NCI-H1092 treated with DMSO at 0.1 percent for 48 hours (cell line): Measurements from ENCODE around the gene CD99.
"Not testable (repeated sequence)": the region's sequence is repeated elsewhere in the genome, so short reads cannot be mapped to it uniquely, and the experiment has no call there.

Experiments used
- DNase-seq: peaks from one replicate; lab custom pipeline; 2025; lab: John Stamatoyannopoulos, UW

Gene CD99

GRCh38 chrX:2773166-2774055 is 82.3 kb downstream of the CD99 start:
- not testable (repeated sequence) for DNase-seq

GRCh38 chrX:2774057-2774456 is 83.0 kb downstream of the CD99 start:
- DNase-seq, result no peak

GRCh38 chrX:2774776-2775175 is 83.7 kb downstream of the CD99 start:
- no peak for DNase-seq

GRCh38 chrX:2780472-2781225 is 89.6 kb downstream of the CD99 start:
- not testable (repeated sequence) for DNase-seq

- no peak for DNase-seq
Observed at GRCh38 chrX:2781226-2781571, 90.1 kb downstream of the CD99 start.

GRCh38 chrX:2781698-2782097 is 90.6 kb downstream of the CD99 start:
- DNase-seq, result no peak

GRCh38 chrX:2782171-2782570 is 91.1 kb downstream of the CD99 start:
- no peak for DNase-seq

GRCh38 chrX:2782778-2783177 is 91.7 kb downstream of the CD99 start:
- DNase-seq, result no peak

- DNase-seq, result no peak
Observed at GRCh38 chrX:2784026-2784425, 92.9 kb downstream of the CD99 start.

GRCh38 chrX:2785538-2785937 is 94.4 kb downstream of the CD99 start:
- no peak for DNase-seq

GRCh38 chrX:2788980-2789379 is 97.9 kb downstream of the CD99 start:
- no peak for DNase-seq

GRCh38 chrX:2789569-2789968 is 98.5 kb downstream of the CD99 start:
- DNase-seq, result no peak
